Endometrial microvascular endothelial cells (primary cell): ENCODE results near the gene STX12. TPM values are rescaled to one million over a fixed set of nuclear protein-coding genes. Genes with fewer than 3 reads are reported as not detected.
"Not testable (repeated sequence)": the region's sequence is repeated elsewhere in the genome, so short reads cannot be mapped to it uniquely, and the experiment has no call there.

Experiments
- in situ Hi-C: cut with HindIII; loops from 2 replicates; pipeline ENCODE4 v1.10.0; 2017; ENCODE audit warnings: low sequenced_read_pairs, low pct_unique_long_range_greater_than_20kb; ENCODE audit errors: inconsistent ontology term
- total RNA-seq: library from RNA; depleted of rRNA; stranded (reverse); fragments of >200 nt; gene quantifications from one replicate; pipeline ENCODE4 v1.2.3, GENCODE V29; 2015; ENCODE audit errors: inconsistent ontology term

STX12 gene
- total RNA-seq, 1 donor from 2014 or later, result 108 TPM

DNA sequence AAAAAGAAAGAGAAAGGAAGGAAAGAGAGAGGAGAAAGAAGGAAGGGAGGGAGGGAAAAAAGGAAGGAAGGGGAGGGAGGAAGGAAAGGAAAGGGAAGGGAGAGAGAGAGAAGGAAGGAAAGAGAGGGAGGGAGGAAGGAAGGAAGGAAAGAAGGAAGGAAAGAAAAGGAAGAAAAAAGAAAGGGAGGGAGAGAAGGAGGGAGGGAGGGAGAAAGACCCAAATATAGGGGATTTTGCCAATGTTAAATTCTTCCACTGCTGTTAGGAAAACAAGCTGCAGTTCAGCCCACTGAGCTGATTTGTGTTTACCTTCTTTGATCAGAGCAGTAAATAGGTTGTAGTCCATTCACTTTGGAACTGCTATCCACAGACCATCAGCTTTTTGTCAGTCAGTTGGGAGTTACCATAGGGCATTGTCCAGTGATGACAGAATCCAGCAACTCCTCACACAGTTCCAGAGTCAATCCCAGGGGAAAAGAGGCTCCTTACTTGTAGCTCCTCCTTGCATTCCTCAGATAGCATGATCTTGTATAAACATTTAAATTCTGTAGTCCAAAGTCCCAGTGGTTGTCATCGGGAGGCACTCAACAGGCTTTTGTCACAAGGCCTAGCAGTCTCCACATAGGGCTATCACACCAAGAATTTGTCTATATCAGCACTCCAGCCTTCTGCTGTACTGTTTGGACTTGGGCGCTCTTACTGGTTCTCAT is 44.1 kb downstream of the STX12 start:
- in situ Hi-C loops, result no loop called here

- in situ Hi-C loops, result no loop called here
These were observed 48.8 kb downstream of the STX12 start for GRCh38 chr1:27821761-27822315.

DNA sequence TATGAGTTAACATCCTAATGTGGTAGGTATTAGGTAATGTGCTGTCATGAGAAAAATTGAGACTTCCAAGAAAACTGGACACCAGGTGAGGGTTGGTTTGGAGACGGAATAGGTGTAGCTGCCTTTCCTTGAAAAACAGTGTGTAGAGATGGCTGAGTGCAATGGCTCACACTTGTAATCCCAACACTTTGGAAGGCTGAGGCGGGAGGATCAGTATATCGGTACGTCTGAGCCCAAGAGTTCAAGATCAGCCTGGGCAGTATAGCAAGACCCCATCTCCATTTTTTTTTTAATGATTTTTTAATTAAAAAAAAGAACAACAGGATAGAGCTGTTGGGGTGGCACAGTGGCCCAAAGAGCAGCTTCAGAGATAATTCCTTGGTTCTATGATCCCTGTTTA is 50.8 kb downstream of the STX12 start:
- in situ Hi-C loops, result no loop called here

- in situ Hi-C loops, result no loop called here
These were observed 51.4 kb downstream of the STX12 start for GRCh38 chr1:27824411-27824810.

- in situ Hi-C loops, result not testable (repeated sequence)
These were observed 56.4 kb downstream of the STX12 start for GRCh38 chr1:27829339-27829960.

- in situ Hi-C loops, result no loop called here
These were observed 57.8 kb downstream of the STX12 start, which contains the start of gene PPP1R8 for GRCh38 chr1:27830621-27831440. TSS of gene PPP1R8 (plus strand) at chr1:27830782. CDS start at chr1:27830836, 54 bp downstream.

DNA sequence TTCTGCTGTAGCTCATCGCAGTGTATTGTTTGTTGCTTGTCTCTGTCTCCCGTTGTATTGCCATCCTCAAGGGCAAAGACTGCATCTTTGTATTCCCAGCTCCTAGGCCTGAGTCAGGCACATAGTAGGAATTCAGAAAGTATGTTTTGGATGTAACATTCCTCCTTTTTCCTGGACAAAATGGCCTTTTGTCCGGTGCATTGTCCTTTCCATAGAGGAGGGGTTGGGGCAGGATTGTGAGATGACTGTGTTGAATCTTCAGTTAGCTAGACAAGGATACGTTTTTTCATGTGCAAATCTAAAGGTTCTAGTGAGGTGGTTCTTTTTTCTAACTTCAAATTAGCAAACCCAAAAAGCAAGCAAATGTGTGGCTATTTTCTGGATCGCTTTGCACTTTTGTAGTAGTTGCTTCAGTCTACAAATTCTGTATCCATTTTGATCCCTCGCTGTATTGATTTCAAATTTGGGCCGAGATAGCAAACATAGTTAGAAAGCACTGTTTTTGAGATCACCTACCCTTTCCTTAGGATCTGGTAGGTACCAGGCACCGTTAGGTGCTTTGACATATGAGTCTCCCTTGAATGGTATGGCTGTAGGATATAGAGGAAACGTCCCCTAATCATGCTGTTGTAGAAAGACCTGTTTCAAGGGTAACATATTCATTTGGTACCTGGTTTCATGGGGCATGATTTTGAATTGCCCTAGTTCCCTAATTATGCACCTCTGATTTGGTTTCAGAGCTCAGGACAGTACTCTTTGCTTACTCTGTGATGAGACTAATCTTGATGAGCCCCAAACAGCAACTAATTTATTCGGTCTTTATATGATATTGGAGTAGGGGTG is 58.8 kb downstream of the STX12 start:
- in situ Hi-C loops, result no loop called here

- in situ Hi-C loops, result no loop called here
These were observed 59.7 kb downstream of the STX12 start for GRCh38 chr1:27832762-27833161.

DNA sequence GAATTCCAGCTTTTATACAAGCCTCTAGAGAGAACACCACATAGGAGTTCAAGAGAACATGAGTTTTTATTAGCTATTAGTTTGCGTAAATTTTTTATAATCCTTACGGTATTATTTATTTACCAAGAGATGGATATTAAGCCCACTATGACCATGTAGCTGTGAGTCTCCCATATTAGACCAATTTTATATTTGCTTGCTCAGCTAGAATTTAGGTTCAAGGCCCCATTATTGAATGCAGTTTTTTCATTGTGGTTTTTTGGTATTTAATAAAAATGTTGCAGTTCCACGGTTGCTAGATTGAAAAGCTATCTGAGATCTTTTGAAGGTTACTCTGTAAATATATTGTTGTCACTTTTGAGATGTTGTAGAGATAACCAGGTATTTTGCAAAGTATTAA is 60.5 kb downstream of the STX12 start:
- in situ Hi-C loops, result no loop called here

- in situ Hi-C loops, result no loop called here
These were observed 62.0 kb downstream of the STX12 start for GRCh38 chr1:27835046-27835445.

DNA sequence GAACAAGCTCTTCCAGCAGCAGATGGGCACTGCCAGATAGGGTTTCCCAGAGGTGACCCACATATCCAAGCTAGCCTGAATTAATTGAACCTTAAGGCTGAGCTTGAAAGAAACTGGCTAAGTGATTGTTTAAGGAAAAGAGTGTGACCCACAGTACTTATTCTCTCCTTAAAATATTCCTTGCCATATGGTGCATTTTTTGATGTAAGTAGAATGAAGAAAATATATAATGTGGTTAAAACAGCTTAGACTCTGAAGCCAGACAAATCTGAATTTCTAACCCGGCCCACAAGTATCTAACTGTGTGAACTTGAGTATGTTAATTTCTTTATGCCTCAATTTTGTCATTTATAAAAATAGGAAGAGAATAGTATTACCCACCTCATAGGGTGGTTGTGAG is 62.5 kb downstream of the STX12 start:
- in situ Hi-C loops, result no loop called here

DNA sequence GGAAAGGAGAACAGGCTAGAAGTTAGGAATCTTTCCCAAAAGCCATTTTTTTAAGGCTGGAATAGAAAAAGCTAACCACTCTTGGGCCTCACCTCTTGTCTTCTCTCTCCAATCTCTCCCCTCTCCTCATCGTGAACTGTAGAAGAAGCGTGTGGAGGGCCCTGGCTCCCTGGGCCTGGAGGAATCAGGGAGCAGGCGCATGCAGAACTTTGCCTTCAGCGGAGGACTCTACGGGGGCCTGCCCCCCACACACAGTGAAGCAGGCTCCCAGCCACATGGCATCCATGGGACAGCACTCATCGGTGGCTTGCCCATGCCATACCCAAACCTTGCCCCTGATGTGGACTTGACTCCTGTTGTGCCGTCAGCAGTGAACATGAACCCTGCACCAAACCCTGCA is 76.9 kb downstream of the STX12 start:
- in situ Hi-C loops, result no loop called here

DNA sequence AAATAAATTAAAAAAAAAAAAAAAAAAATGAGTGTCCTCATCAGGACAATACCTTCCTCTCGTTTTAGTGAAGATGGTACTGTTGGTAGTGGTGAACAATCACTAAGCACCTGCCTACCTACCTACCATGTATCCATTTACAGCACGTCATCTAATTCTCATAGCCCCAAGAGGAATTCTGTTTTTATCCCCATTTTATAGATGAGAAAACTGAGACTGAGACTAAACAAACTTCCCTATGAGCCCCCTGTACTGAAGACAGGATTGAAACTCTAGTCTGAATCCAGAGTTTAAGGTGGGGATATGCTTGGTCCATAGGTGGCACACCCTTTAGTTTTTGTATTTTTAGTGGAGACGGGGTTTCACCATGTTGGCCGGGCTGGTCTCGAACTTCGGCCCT is 82.1 kb downstream of the STX12 start:
- in situ Hi-C loops, result no loop called here

- in situ Hi-C loops, result no loop called here
These were observed 83.7 kb downstream of the STX12 start for GRCh38 chr1:27856561-27857343.

- in situ Hi-C loops, result not testable (repeated sequence)
These were observed 84.5 kb downstream of the STX12 start for GRCh38 chr1:27857552-27857951.

GRCh38 chr1:27858072-27858948 is 85.3 kb downstream of the STX12 start:
- in situ Hi-C loops, result no loop called here

DNA sequence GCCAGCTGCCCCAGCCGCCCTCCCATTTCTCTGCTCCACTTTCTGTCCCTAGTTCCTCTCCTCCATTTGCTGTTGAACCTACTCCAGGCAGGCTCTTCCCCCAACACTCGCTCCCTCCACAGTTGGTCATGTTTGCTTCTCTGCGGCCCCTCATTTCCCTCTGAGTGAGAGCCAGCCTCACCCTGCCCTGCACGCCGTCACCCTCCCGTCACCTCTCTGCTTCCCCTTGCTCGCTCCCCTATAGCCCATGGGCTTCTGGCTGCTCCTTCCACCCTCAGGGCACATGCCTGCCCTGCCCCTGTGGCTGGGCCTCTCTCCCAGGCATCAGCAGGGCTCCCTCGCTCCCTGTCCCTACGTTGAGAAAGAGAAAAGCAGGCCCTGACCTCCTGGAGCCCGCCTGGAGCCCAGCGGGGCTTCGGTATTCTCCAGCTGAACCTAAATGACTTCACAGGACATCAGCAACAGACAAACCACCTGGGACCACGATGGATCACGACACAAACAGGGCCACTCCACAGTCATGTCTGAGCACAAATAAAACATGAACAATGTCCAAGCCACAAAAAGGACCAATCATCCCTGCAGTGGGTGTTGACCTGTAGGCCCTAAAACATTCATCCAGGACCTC is 86.0 kb downstream of the STX12 start:
- in situ Hi-C loops, result no loop called here
